Karpas-422 (cell line): Measurements from ENCODE around the gene PPARA. TPM values are rescaled to one million over a fixed set of nuclear protein-coding genes. Genes with fewer than 3 reads are reported as not detected.
"Not testable (repeated sequence)": the region's sequence is repeated elsewhere in the genome, so short reads cannot be mapped to it uniquely, and the experiment has no call there.

ENCODE experiments used
- DNase-seq: peaks from one replicate; pipeline ENCODE4 v3.0.0-alpha.2; 2015
- H2AFZ ChIP-seq: fragments of 200-600 bp; sonication (generic); 2 replicates; pipeline ENCODE4 v1.6.1; 2014; ENCODE audit warnings: antibody characterized with exemption, low read length, mixed read lengths
- H3K27ac ChIP-seq: fragments of 200-600 bp; sonication (generic); 2 replicates; pipeline ENCODE4 v1.5.1; 2014; ENCODE audit warnings: mild to moderate bottlenecking, low read length, moderate library complexity
- H3K27me3 ChIP-seq: fragments of 200-600 bp; sonication (generic); 2 replicates; pipeline ENCODE4 v1.6.1; 2014; ENCODE audit warnings: low read length, mixed read lengths
- H3K36me3 ChIP-seq: fragments of 200-600 bp; sonication (generic); 2 replicates; pipeline ENCODE4 v1.6.1; 2014; ENCODE audit warnings: low read length, mixed read lengths; ENCODE audit not compliant: insufficient read depth
- H3K4me1 ChIP-seq: fragments of 200-600 bp; sonication (generic); 2 replicates; pipeline ENCODE4 v1.6.1; 2014; ENCODE audit warnings: mild to moderate bottlenecking, low read length, mixed read lengths
- H3K4me2 ChIP-seq: fragments of 200-600 bp; sonication (generic); 2 replicates; pipeline ENCODE4 v1.6.1; 2014; ENCODE audit warnings: low read length, low read depth, mild to moderate bottlenecking; ENCODE audit not compliant: poor library complexity, severe bottlenecking
- H3K4me3 ChIP-seq: fragments of 200-600 bp; sonication (generic); 2 replicates; pipeline ENCODE4 v1.5.1; 2014; ENCODE audit warnings: mild to moderate bottlenecking, antibody characterized with exemption, low read length, mixed read lengths
- H3K79me2 ChIP-seq: fragments of 200-600 bp; sonication (generic); 2 replicates; pipeline ENCODE4 v1.6.1; 2014; ENCODE audit warnings: mild to moderate bottlenecking, low read length, mixed read lengths
- H3K9ac ChIP-seq: fragments of 200-600 bp; sonication (generic); 2 replicates; pipeline ENCODE4 v1.6.0; 2014; ENCODE audit warnings: low read length
- H3K9me2 ChIP-seq: fragments of 200-600 bp; sonication (generic), shearing (Covaris generic); replicated peaks from 2 replicates; pipeline ENCODE4 v1.6.0; 2014; ENCODE audit warnings: mild to moderate bottlenecking, low read length, moderate library complexity; ENCODE audit not compliant: insufficient read depth
- H3K9me3 ChIP-seq: fragments of 300-700, 200-600 bp; sonication (generic); 2 replicates; pipeline ENCODE4 v1.6.1; 2014; ENCODE audit warnings: low read length, mixed read lengths
- H4K20me1 ChIP-seq: fragments of 200-600 bp; sonication (generic); 2 replicates; pipeline ENCODE4 v1.6.1; 2014; ENCODE audit warnings: mild to moderate bottlenecking, antibody characterized with exemption, low read length, low read depth; ENCODE audit not compliant: insufficient read depth
- total RNA-seq: library from RNA; depleted of rRNA; stranded (reverse); fragments of >200 nt; shearing (Covaris generic); gene quantifications from 2 replicates; pipeline ENCODE4 v1.2.3, GENCODE V29; 2014; ENCODE audit warnings: low replicate concordance

Gene PPARA
- total RNA-seq, 1 experiment from 2014 or later: 23.5 TPM

DNA sequence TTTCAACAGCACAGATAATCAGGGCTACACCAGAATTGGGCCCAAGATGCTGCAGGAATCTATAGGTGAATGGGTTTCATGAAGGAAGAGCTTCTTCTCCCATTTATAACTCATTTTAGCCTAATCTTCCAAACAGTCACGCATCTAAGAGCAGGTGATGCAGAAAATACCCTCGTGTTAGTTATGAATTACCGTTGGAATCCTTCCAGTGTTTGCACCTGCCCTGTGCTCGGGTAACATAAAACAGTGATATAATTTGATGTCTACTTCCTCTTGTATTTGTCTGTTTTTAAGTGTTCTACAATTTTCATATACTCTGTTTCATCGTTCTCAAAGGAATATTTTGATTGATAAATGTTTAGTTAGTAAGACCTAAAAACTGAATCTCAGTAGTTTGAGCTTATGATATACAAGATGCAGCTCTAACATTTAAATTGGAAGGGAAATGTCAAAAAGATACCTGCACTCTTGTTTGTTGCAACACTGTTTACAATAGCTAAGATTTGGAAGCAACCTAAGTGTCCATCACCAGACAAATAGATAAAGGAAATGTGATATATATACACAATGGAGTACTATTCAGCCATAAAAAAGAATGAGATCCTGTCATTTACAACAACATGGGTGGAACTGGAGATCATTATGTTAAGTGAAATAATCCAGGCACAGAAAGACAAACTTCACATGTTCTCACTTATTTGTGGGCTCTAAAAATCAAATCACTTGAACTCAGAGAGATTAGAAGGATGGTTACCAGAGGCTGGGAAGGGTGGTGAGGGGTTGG lies 42.1 kb downstream of the PPARA start:
- Histone ChIP-seq H3K4me2 (no peak overlapping the region), H3K27me3 (no peaks in the 10 kb centered on the region), H3K4me3 (no peak overlapping the region), H3K4me1 (no peaks in the 10 kb centered on the region), H3K36me3 (no peaks in the 10 kb centered on the region), H3K9ac (no peak overlapping the region), H2AFZ (no peak overlapping the region), H3K9me3 (no peaks in the 10 kb centered on the region), H3K9me2 (no peaks in the 10 kb centered on the region), H4K20me1 (no peaks in the 10 kb centered on the region), H3K27ac (no peak overlapping the region), H3K79me2 (no peaks in the 10 kb centered on the region; the same call in 1 of the 2 replicates)
- DNase-seq: no peak

DNA sequence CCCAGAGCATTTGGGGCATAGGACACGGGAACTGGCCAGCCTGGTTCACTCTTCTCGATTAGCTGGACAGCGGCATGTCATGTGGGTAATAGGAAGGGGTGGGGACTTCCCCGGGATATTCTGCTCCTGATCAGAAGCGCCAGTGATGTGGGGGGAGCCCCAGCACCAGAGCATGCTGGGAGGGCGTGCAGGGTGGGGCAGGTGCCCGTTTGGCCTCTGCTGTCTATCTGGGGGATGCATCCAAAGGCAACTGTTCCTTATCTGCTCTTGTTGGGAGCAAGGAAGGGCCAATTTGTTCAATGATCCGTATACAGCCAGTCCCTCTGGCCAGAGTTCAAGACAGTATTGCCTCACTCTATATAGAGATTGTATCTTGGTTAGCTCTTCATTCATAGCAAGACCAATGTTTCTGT lies 43.6 kb downstream of the PPARA start:
- Histone ChIP-seq H3K27ac (no peak overlapping the region), H3K9ac (no peak overlapping the region), H3K27me3 (no peaks in the 10 kb centered on the region), H3K79me2 (no peaks in the 10 kb centered on the region; the same call in 1 of the 2 replicates), H3K4me3 (no peak overlapping the region), H2AFZ (no peak overlapping the region), H3K9me3 (no peaks in the 10 kb centered on the region), H3K4me2 (no peak overlapping the region), H3K36me3 (0 out of 2 replicates have a peak, but pooled peaks cover under 1% of the 10 kb centered on the region), H4K20me1 (no peaks in the 10 kb centered on the region), H3K4me1 (no peaks in the 10 kb centered on the region), H3K9me2 (no peaks in the 10 kb centered on the region)
- no peak for DNase-seq

DNA sequence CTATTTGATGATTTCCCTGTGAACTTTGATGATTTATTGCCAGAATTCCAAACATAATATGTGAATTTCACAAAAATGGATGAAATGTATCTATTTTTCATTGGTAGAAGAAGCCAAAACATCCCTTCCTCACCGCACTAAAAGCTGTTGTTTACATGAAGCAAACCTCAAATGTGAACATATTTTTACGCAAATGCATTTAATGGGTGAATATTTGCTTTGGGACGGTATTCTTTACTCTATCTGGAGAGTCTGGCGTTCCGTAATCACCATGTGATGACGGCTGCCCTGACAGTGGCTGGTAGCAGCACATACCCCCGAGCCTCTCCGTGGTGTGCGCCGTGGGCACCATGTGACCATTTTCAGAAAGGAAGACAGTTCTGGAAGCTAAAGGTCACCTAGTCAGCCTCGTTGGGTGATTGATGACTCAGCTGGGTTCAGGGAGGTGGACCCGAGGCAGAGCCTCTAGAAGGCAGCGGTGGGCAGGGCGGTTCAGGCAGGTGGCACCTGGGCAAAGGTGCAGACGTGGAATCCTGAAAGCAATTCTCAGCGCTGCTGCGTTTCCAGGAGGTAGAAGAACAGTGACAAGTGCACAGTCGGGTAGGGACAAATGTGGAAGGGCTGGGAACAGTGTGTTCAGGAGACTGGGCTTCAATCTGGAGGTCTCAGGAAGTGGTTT lies 45.3 kb downstream of the PPARA start:
- Histone ChIP-seq H3K9me2 (no peaks in the 10 kb centered on the region), H4K20me1 (no peaks in the 10 kb centered on the region), H3K4me2 (no peak overlapping the region), H2AFZ (no peak overlapping the region), H3K9me3 (no peaks in the 10 kb centered on the region), H3K4me1 (no peaks in the 10 kb centered on the region), H3K27ac (no peak overlapping the region), H3K9ac (no peak overlapping the region), H3K79me2 (no peaks in the 10 kb centered on the region; the same call in 1 of the 2 replicates), H3K4me3 (no peak overlapping the region), H3K36me3 (0 out of 2 replicates have a peak, but pooled peaks cover 3% of the 10 kb centered on the region), H3K27me3 (no peaks in the 10 kb centered on the region)
- DNase-seq: no peak

DNA sequence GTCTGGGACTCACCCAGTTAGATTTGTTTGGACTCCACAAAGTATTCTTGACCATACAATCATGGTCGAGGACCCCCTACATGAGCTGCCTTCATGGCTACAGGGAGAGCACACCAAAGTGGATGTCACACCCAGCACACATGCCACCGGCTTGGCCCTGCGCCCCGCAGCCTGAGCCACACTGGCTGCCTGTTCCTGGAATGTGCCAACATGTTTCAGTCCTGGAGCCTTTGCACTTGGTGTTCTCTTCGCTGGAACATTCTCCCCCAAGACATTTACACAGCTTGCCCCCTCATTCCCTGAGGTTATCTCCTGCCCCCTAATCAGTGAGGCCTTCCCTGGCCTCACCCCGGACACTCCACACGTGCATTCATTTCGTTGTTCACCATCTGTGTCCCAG lies 46.0 kb downstream of the PPARA start:
- no peak overlapping the region for H3K27ac ChIP-seq
- H3K9me2 ChIP-seq: no peaks in the 10 kb centered on the region
- H3K4me1 ChIP-seq: no peaks in the 10 kb centered on the region
- H3K4me2 ChIP-seq: no peak overlapping the region
- no peaks in the 10 kb centered on the region for H3K27me3 ChIP-seq
- no peak overlapping the region for H3K4me3 ChIP-seq
- H4K20me1 ChIP-seq: no peaks in the 10 kb centered on the region
- DNase-seq: no peak
- 0 out of 2 replicates have a peak, but pooled peaks cover 3% of the 10 kb centered on the region for H3K36me3 ChIP-seq
- H3K79me2 ChIP-seq: no peaks in the 10 kb centered on the region; the same call in 1 of the 2 replicates
- no peak overlapping the region for H2AFZ ChIP-seq
- H3K9me3 ChIP-seq: no peaks in the 10 kb centered on the region
- H3K9ac ChIP-seq: no peak overlapping the region

DNA sequence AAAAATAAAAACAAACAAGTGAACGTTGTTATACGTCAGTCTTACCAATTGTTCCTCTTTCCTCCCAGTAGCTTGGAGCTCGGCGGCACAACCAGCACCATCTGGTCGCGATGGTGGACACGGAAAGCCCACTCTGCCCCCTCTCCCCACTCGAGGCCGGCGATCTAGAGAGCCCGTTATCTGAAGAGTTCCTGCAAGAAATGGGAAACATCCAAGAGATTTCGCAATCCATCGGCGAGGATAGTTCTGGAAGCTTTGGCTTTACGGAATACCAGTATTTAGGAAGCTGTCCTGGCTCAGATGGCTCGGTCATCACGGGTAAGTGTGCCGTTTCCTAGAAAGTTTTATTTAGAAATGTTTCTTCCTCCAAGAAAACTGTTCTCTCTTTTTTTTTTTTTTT lies 47.9 kb downstream of the PPARA start:
- no peak overlapping the region for H3K27ac ChIP-seq
- H3K79me2 ChIP-seq: no peaks in the 10 kb centered on the region
- no peak for DNase-seq
- no peak overlapping the region for H3K9ac ChIP-seq
- no peak overlapping the region for H3K4me2 ChIP-seq
- H3K27me3 ChIP-seq: no peaks in the 10 kb centered on the region
- H3K4me3 ChIP-seq: no peak overlapping the region
- H3K9me2 ChIP-seq: no peaks in the 10 kb centered on the region
- H3K36me3 ChIP-seq: 0 out of 2 replicates have a peak, but pooled peaks cover 3% of the 10 kb centered on the region
- H2AFZ ChIP-seq: no peak overlapping the region
- no peaks in the 10 kb centered on the region for H4K20me1 ChIP-seq
- no peaks in the 10 kb centered on the region for H3K4me1 ChIP-seq
- H3K9me3 ChIP-seq: no peaks in the 10 kb centered on the region

DNA sequence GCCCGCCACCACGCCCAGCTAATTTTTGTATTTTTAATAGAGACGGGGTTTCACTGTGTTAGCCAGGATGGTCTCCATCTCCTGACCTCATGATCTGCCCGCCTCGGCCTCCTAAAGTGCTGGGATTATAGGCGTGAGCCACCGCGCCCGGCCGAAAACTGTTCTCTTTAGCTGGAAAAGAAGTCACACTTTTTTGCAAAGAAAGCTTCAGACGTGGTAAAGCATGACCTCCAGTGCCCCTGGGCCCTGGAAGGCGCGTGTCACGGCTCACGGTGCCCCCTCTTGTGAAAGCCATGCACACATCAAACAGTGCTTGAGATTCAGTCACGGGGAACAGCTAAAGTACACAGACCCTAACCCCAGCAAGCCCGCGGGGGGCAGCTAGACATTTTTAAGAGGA lies 48.5 kb downstream of the PPARA start:
- H3K36me3 ChIP-seq, H3K9me3 ChIP-seq, H3K27ac ChIP-seq, H3K4me2 ChIP-seq, H3K79me2 ChIP-seq, H3K9ac ChIP-seq, H4K20me1 ChIP-seq, DNase-seq, H3K4me1 ChIP-seq, H3K4me3 ChIP-seq, H3K9me2 ChIP-seq, H2AFZ ChIP-seq, H3K27me3 ChIP-seq: not testable (repeated sequence)

DNA sequence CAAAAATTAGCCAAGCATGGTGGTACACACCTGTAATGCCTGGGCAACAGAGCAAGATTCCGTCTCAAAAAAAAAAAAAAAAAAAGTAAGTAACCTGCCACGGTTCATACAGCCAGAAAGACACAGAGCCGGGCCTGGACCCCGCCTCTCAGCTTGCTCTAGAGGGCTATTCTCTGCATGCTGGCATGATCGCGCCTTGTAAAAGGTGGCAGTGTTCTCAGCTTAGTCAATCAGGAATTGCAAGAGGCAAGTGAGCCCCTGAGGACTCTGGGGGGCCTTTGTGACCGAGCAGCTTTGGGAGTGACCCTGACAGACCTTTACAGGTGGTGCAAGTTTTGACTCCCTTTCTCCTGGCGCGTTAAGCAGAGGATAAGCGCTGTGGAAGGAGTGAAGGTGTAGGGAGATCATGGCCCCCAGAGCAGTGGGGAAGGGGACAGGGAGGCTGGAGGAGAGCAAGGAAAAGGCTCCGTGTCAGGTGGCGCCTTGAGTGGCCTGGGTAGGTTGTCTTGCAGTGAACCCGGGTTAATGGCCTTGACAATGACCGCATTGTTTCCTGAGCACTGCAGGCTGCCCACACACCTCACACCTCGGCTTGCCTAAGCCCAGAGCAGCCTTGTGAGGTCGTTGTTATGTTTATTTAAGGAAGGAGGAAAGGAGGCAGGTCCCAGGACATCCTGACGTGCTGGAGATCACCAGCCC lies 50.9 kb downstream of the PPARA start:
- Histone ChIP-seq H3K9me2 (no peaks in the 10 kb centered on the region), H3K9ac (no peak overlapping the region), H3K4me1 (no peaks in the 10 kb centered on the region), H3K79me2 (no peaks in the 10 kb centered on the region), H3K4me2 (no peak overlapping the region), H3K9me3 (no peaks in the 10 kb centered on the region), H3K36me3 (peaks cover 15% of the 10 kb centered on the region), H3K27ac (no peak overlapping the region), H4K20me1 (no peaks in the 10 kb centered on the region), H3K27me3 (no peaks in the 10 kb centered on the region), H2AFZ (no peak overlapping the region), H3K4me3 (no peak overlapping the region)
- no peak for DNase-seq
